Esophagus squamous epithelium (tissue), 5 donors: ENCODE results near the gene FUT9. TPM values are rescaled to one million over a fixed set of nuclear protein-coding genes. Genes with fewer than 3 reads are reported as not detected.

ENCODE experiments used
- DNase-seq: peaks from one replicate; lab custom pipeline; 2025; lab: John Stamatoyannopoulos, UW
- H3K27ac ChIP-seq, 4 donors: fragments of 200-600 bp; sonication (generic); one replicate each; pipeline ENCODE4 v1.5.1; 2016 to 2019; ENCODE audit warnings: mild to moderate bottlenecking in 1 of 4
- H3K27me3 ChIP-seq, 4 donors: fragments of 200-600 bp; sonication (generic); 1 replicate in 3 of 4; 2 replicates in 1 of 4; pipeline versions ENCODE4 v1.5.1 to v1.6.0; 2017 to 2021; ENCODE audit warnings: antibody characterized with exemption in 1 of 4
- H3K36me3 ChIP-seq, 3 donors: fragments of 200-600 bp; sonication (generic); one replicate each; pipeline ENCODE4 v1.5.1; 2016 to 2019
- H3K4me1 ChIP-seq, 3 donors: fragments of 200-600 bp; sonication (generic); one replicate each; pipeline ENCODE4 v1.5.1; 2017 to 2019
- H3K4me3 ChIP-seq, 4 donors: fragments of 200-600 bp; sonication (generic); 1 replicate in 3 of 4; 2 replicates in 1 of 4; pipeline ENCODE4 v1.5.1; 2016 to 2019; ENCODE audit warnings: mild to moderate bottlenecking in 2 of 4, moderate library complexity in 1 of 4
- H3K9me3 ChIP-seq, 3 donors: fragments of 200-600 bp; sonication (generic); one replicate each; pipeline ENCODE4 v1.5.1; 2016 to 2019
- CTCF ChIP-seq, 6 experiments: fragments of 450-650 bp in 4 of 6; fragments of 200-600 bp in 2 of 6; sonication (generic) in 2 of 6; IDR thresholded peaks; one replicate each; pipeline ENCODE4 v1.5.1; 2016 to 2019; ENCODE audit warnings: antibody characterized with exemption in 6 of 6, mild to moderate bottlenecking in 4 of 6, moderate library complexity in 4 of 6
- POLR2A ChIP-seq, 4 donors: fragments of 450-650 bp; IDR thresholded peaks; one replicate each; pipeline ENCODE4 v1.6.1; 2017; ENCODE audit warnings: antibody characterized with exemption in 4 of 4, mild to moderate bottlenecking in 4 of 4, moderate library complexity in 3 of 4
- WGBS, 2 donors: methylation state at CpG; one replicate each; pipeline ENCODE4 v1.1.5; 2018; 5-methylcytosine and 5-hydroxymethylcytosine counted together
- intact Hi-C: fragments of 100-400 bp; cut with DNase I; formaldehyde crosslinking; loops from one replicate; pipeline ENCODE4 v1.15.0; 2022
- total RNA-seq, 4 donors: library from RNA; depleted of rRNA; stranded (reverse); fragments of >200 nt; gene quantifications; one replicate each; pipeline ENCODE4 v1.1.0, GENCODE V29; 2016
- donor health status: DM: yes; HTN: yes; CAD: no.

FUT9 gene
- total RNA-seq, 4 donors from 2014 or later, result not detected

- Histone ChIP-seq H3K4me3 (no peak overlapping the region), H3K9me3 (no peaks in the 10 kb centered on the region), H3K36me3 (no peaks in the 10 kb centered on the region), H3K4me1 (no peaks in the 10 kb centered on the region), H3K27me3 (no peaks in the 10 kb centered on the region), H3K27ac (no peak overlapping the region)
- intact Hi-C loops, result no loop called here
- WGBS, 2 donors, result 52 to 55% methylated on average over 3 of the region's 3 CpGs
- TF ChIP-seq CTCF (IDR thresholded peaks at IDR 0.05) (no peak), POLR2A (IDR thresholded peaks at IDR 0.05) (no peak)
- DNase-seq, result no peak
These were observed 58.2 kb downstream of the FUT9 start for GRCh38 chr6:96074006-96074405.

- Histone ChIP-seq H3K36me3 (no peaks in the 10 kb centered on the region), H3K27me3 (no peaks in the 10 kb centered on the region), H3K4me3 (no peak overlapping the region), H3K9me3 (no peaks in the 10 kb centered on the region), H3K4me1 (no peaks in the 10 kb centered on the region), H3K27ac (no peak overlapping the region)
- intact Hi-C loops, result no loop called here
- TF ChIP-seq POLR2A (IDR thresholded peaks at IDR 0.05), result no peak
- TF ChIP-seq CTCF (IDR thresholded peaks at IDR 0.05), result no peak
- no peak for DNase-seq
- WGBS, 2 donors, result 9 to 47% methylated on average over 1 of the region's 1 CpG
These were observed 60.1 kb downstream of the FUT9 start for GRCh38 chr6:96075826-96076225.

GRCh38 chr6:96086745-96087144 lies 71.0 kb downstream of the FUT9 start:
- Histone ChIP-seq H3K4me1 (no peaks in the 10 kb centered on the region), H3K9me3 (no peaks in the 10 kb centered on the region), H3K4me3 (no peak overlapping the region), H3K27me3 (no peaks in the 10 kb centered on the region), H3K27ac (no peak overlapping the region), H3K36me3 (no peaks in the 10 kb centered on the region)
- no peak for DNase-seq
- 70 to 80% methylated on average over 3 of the region's 3 CpGs for WGBS, 2 donors
- TF ChIP-seq CTCF (IDR thresholded peaks at IDR 0.05), result no peak
- intact Hi-C loops, result no loop called here

GRCh38 chr6:96089173-96089572 lies 73.4 kb downstream of the FUT9 start:
- H3K9me3 ChIP-seq, result no peaks in the 10 kb centered on the region
- WGBS, 2 donors, result 21 to 29% methylated on average over 1 of the region's 1 CpG
- H3K4me1 ChIP-seq, result no peaks in the 10 kb centered on the region
- DNase-seq, result no peak
- H3K27ac ChIP-seq, result no peak overlapping the region
- TF ChIP-seq POLR2A (IDR thresholded peaks at IDR 0.05) (no peak), CTCF (IDR thresholded peaks at IDR 0.05) (no peak)
- intact Hi-C loops, result no loop called here
- H3K27me3 ChIP-seq, result no peaks in the 10 kb centered on the region
- no peak overlapping the region for H3K4me3 ChIP-seq
- no peaks in the 10 kb centered on the region for H3K36me3 ChIP-seq

GRCh38 chr6:96094077-96094476 lies 78.3 kb downstream of the FUT9 start:
- Histone ChIP-seq H3K4me3 (no peak overlapping the region), H3K9me3 (no peaks in the 10 kb centered on the region), H3K36me3 (no peaks in the 10 kb centered on the region), H3K27ac (no peak overlapping the region), H3K27me3 (no peaks in the 10 kb centered on the region), H3K4me1 (no peaks in the 10 kb centered on the region)
- no peak for DNase-seq
- 79 to 88% methylated on average over 1 of the region's 1 CpG for WGBS, 2 donors
- no peak for TF ChIP-seq CTCF (IDR thresholded peaks at IDR 0.05)
- TF ChIP-seq POLR2A (IDR thresholded peaks at IDR 0.05), result no peak
- intact Hi-C loops, result no loop called here
